ENCODE data around the gene TP53I11. TPM values are rescaled to one million over a fixed set of nuclear protein-coding genes. Genes with fewer than 3 reads are reported as not detected.
A peak's percentile ranks its signal among the peaks of the same experiment; 100 is the strongest.

TP53I11 gene
- total RNA-seq, 4 donors from 2014 or later = 19.8 to 110 (median 40.8) TPM

DNA sequence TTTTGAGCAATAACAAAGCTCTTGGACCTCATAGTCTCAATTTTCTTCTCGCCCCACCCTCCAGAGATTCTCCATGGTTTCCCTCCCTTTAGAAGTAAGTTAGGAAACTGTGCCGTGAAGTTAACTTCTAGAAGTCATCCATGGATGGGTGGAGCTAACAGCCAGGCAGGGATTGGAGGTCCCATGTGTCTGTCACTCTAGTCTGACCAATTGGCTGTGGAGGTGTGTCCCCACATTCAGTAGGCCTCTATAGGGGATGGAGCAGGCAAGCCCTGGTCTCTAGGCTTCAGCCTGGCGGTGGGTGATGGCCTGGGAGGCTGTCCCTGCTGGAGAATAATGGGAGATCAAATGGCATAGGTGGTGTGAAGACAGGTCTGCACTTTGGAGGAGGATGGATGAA is 50.7 kb downstream of the TP53I11 start:
- ATAC-seq = peak; percentile 57
- Histone ChIP-seq H3K4me1 (peaks cover 0 to 16% (median 0%) of the 10 kb centered on the region in 3 donors), H3K4me3 (no peak overlapping the region), H3K27me3 (no peaks in the 10 kb centered on the region), H3K9me3 (no peaks in the 10 kb centered on the region), H3K36me3 (peaks cover 0 to 16% of the 10 kb centered on the region in 2 donors), H3K27ac (peak overlapping the region in 1 of 4 donors; percentile 1)
- WGBS, 2 donors (ENCODE audit: low coverage in 1 of 2) = 62% methylated on average over 3 of the region's 3 CpGs; no CpG with 5 or more reads in 1 of the 2 donors
- TF ChIP-seq POLR2A (IDR thresholded peaks at IDR 0.05) (no peak), POLR2AphosphoS5 (IDR thresholded peaks at IDR 0.05) (no peak), EP300 (IDR thresholded peaks at IDR 0.05) (no peak)
- TF ChIP-seq, protein P1, sequence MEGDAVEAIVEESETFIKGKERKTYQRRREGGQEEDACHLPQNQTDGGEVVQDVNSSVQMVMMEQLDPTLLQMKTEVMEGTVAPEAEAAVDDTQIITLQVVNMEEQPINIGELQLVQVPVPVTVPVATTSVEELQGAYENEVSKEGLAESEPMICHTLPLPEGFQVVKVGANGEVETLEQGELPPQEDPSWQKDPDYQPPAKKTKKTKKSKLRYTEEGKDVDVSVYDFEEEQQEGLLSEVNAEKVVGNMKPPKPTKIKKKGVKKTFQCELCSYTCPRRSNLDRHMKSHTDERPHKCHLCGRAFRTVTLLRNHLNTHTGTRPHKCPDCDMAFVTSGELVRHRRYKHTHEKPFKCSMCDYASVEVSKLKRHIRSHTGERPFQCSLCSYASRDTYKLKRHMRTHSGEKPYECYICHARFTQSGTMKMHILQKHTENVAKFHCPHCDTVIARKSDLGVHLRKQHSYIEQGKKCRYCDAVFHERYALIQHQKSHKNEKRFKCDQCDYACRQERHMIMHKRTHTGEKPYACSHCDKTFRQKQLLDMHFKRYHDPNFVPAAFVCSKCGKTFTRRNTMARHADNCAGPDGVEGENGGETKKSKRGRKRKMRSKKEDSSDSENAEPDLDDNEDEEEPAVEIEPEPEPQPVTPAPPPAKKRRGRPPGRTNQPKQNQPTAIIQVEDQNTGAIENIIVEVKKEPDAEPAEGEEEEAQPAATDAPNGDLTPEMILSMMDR (IDR thresholded peaks at IDR 0.05) = no peak

DNA sequence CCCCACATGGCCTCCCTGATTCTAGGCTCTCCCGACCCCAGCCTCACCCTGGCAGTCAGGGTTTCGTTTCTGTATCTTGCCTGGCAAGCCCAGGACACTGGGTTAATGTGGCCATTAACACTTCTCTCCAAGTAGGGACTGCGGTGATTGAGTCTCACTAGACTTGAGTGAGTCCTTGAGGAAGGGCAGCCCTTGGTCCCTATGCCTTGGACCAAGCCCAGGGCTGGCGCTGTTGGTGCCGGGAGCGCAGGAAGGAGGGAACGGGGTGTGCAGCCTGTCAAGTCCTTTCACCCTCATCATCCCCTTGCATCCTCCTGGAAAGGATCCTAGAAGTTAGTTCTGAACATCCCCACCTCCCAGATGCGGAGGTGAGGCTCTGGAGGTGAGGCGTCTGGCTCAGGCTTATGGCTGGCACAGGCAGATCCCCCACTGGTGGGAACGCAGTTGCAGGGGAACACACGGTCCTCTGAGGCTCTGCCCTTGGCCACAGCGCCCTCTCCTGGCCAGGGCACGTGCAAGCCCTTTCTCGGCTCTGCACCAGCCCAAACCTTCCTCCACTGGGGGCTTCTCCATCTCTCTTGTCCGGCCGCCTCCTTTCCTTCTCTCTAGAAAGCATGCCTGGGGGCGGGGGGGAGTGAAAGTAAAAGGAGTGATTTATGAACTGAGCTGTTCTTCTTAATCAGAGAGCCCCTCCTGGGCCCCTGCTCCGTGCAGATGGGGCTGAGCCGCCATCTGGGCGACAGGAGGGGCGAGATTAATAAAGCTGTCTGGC is 56.7 kb downstream of the TP53I11 start:
- Histone ChIP-seq H3K4me3 (no peak overlapping the region), H3K4me1 (peaks cover 6 to 49% (median 15%) of the 10 kb centered on the region in 3 donors), H3K27me3 (no peaks in the 10 kb centered on the region), H3K27ac (peak overlapping the region; percentile 66 to 86 (median 81)), H3K36me3 (peaks cover 0 to 13% of the 10 kb centered on the region in 2 donors), H3K9me3 (no peaks in the 10 kb centered on the region)
- ATAC-seq = peak; percentile 88
- 57% methylated on average over 5 of the region's 21 CpGs; no CpG with 5 or more reads in 1 of the 2 donors for WGBS, 2 donors (ENCODE audit: low coverage in 1 of 2)
- TF ChIP-seq POLR2AphosphoS5 (IDR thresholded peaks at IDR 0.05) (peak; percentile 36), POLR2A (IDR thresholded peaks at IDR 0.05) (no peak), EP300 (IDR thresholded peaks at IDR 0.05) (no peak)
- TF ChIP-seq, protein P1 (IDR thresholded peaks at IDR 0.05) = peak in 3 of 4 experiments; percentile 94 to 96 (median 94)

DNA sequence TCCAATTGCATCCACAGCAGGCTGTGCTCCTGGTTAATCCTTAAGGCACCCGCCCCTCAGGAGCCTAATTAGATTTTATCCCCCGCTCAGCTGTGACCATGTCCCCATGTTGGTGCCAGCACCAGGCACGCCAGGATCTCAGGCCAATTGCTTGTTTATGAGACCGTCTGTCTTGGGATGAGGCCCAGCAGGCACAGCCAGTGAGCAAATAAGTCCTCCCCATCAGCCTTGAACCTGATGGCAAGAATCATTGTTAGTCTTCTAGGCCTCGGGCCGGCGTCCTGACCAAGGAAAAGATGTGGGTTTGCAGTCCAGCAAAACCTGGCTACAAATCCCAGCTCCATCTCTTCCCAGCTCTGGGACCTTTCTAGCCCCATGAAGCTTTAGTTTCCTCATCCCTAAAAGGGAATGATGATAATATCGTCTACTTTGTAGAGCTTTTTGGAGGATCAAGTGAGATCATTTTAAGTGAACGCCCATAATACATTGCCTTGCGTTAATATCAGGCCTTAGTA is 57.3 kb downstream of the TP53I11 start:
- Histone ChIP-seq H3K27ac (peak overlapping the region; percentile 66 to 86 (median 81)), H3K4me1 (peaks cover 6 to 51% (median 15%) of the 10 kb centered on the region in 3 donors), H3K9me3 (no peaks in the 10 kb centered on the region), H3K4me3 (no peak overlapping the region), H3K36me3 (peaks cover 0 to 7% of the 10 kb centered on the region in 2 donors), H3K27me3 (no peaks in the 10 kb centered on the region)
- TF ChIP-seq POLR2A (IDR thresholded peaks at IDR 0.05) (no peak), EP300 (IDR thresholded peaks at IDR 0.05) (no peak), POLR2AphosphoS5 (IDR thresholded peaks at IDR 0.05) (peak; percentile 89)
- WGBS, 2 donors (ENCODE audit: low coverage in 1 of 2) = 24 to 48% methylated on average over 4 to 5 of the region's 10 CpGs
- peak; percentile 51 for ATAC-seq

DNA sequence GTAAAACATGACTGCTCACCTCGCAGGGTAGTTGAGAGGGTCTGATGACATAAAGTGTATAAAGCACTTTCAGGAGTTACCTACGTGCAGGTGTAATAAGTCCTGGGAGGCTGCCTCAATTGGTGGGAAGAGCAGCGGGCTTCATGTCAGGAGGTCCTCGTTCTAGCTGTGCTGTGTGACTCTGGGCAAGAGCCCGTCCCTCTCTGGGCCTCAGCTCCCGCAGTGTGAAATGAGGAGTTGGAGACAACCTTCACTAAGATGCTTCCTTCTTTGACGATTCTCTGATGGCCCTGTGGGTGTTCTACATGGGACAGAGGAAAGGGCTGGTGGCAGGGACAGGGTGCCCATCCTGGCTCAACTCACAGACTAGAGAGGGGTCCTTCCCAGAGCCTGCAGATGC is 57.8 kb downstream of the TP53I11 start:
- WGBS, 2 donors (ENCODE audit: low coverage in 1 of 2) = 100% methylated on average over 2 of the region's 7 CpGs; no CpG with 5 or more reads in 1 of the 2 donors
- TF ChIP-seq, protein P1 (IDR thresholded peaks at IDR 0.05) = peak in 1 of 4 experiments; percentile 3
- TF ChIP-seq POLR2AphosphoS5 (IDR thresholded peaks at IDR 0.05) (no peak), EP300 (IDR thresholded peaks at IDR 0.05) (no peak), POLR2A (IDR thresholded peaks at IDR 0.05) (no peak)
- Histone ChIP-seq H3K36me3 (peaks cover 0 to 1% of the 10 kb centered on the region in 2 donors), H3K27ac (peak overlapping the region; percentile 66 to 86 (median 81)), H3K9me3 (no peaks in the 10 kb centered on the region), H3K27me3 (no peaks in the 10 kb centered on the region), H3K4me1 (peaks cover 6 to 56% (median 16%) of the 10 kb centered on the region in 3 donors), H3K4me3 (no peak overlapping the region)
- no peak for ATAC-seq

DNA sequence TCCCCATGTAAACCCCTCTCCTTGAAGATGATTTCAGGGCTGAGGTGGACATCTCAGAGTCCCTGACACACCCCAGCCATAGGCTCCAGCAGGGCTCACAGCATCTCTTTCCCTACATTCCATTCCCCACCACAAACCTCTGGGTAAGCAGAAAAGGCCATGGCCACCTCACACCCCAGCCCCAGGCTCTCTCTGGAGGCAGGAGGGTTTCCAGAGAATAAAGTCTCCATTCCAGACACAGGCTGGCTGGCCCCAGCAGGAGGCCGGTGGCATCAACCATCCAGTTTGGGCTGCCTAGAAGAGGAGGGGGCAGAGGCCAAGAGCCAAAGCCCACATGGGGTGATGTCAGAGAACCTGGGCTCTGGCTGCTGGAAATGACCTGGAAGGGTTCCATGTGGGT is 61.4 kb downstream of the TP53I11 start:
- Histone ChIP-seq H3K9me3 (no peaks in the 10 kb centered on the region), H3K4me3 (no peak overlapping the region), H3K27me3 (no peaks in the 10 kb centered on the region), H3K4me1 (peaks cover 6 to 70% (median 34%) of the 10 kb centered on the region in 3 donors), H3K27ac (peak overlapping the region in 3 of 4 donors; percentile 28 to 53 (median 41)), H3K36me3 (no peaks in the 10 kb centered on the region)
- WGBS, 2 donors (ENCODE audit: low coverage in 1 of 2) = no CpG with 5 or more reads among the region's 1 CpG
- TF ChIP-seq, protein P1 (IDR thresholded peaks at IDR 0.05) = no peak
- no peak for TF ChIP-seq EP300 (IDR thresholded peaks at IDR 0.05)
- TF ChIP-seq POLR2A (IDR thresholded peaks at IDR 0.05) = no peak
- TF ChIP-seq POLR2AphosphoS5 (IDR thresholded peaks at IDR 0.05) = no peak
- no peak for ATAC-seq

Measured in gastroesophageal sphincter (tissue), 4 donors.